Lower leg skin (tissue), 4 donors: ENCODE data around the gene TLCD1. TPM values are rescaled to one million over a fixed set of nuclear protein-coding genes. Genes with fewer than 3 reads are reported as not detected.

Source experiments
- DNase-seq, 2 donors: peaks; one replicate each; pipeline ENCODE4 v3.0.0-alpha.2; 2019; ENCODE audit warnings: low spot score in 2 of 2
- H3K4me3 ChIP-seq: fragments of 200-600 bp; sonication (generic); 2 replicates; pipeline ENCODE4 v1.5.1; 2017; ENCODE audit warnings: mild to moderate bottlenecking, low read depth; ENCODE audit not compliant: poor library complexity, severe bottlenecking
- CTCF ChIP-seq, 3 donors: fragments of 450-650 bp; IDR thresholded peaks; one replicate each; pipeline ENCODE4 v1.5.1; 2016; ENCODE audit warnings: antibody characterized with exemption in 3 of 3, mild to moderate bottlenecking in 3 of 3, moderate library complexity in 2 of 3
- POLR2A ChIP-seq, 2 donors: fragments of 450-650 bp; IDR thresholded peaks; one replicate each; pipeline ENCODE4 v1.6.1; 2016 to 2017; ENCODE audit warnings: antibody characterized with exemption in 2 of 2, mild to moderate bottlenecking in 1 of 2, moderate library complexity in 1 of 2
- WGBS, 2 donors: methylation state at CpG; one replicate each; pipeline ENCODE4 v1.1.5; 2018; 5-methylcytosine and 5-hydroxymethylcytosine counted together
- intact Hi-C: fragments of 100-400 bp; cut with DNase I; formaldehyde crosslinking; loops from one replicate; pipeline ENCODE4 v1.15.0; 2023; ENCODE audit warnings: low total_unique reads
- total RNA-seq, 4 donors: library from RNA; depleted of rRNA; stranded (reverse); fragments of >200 nt; gene quantifications; one replicate each; pipeline ENCODE4 v1.1.0, GENCODE V29; 2016

Gene TLCD1
- total RNA-seq, 4 donors from 2014 or later = 9.4 to 33.6 (median 23.5) TPM

GRCh38 chr17:28716740-28717577 is 9.1 kb downstream of the TLCD1 start:
- intact Hi-C loops = no loop called here
- DNase-seq = peak in 1 of 2 donors; percentile 91
- peak overlapping the region; percentile 48 for H3K4me3 ChIP-seq
- 7 to 38% methylated on average over 12 to 30 of the region's 63 CpGs for WGBS, 2 donors
- no peak for TF ChIP-seq CTCF (IDR thresholded peaks at IDR 0.05)
- TF ChIP-seq POLR2A (IDR thresholded peaks at IDR 0.05) = no peak

GRCh38 chr17:28715217-28715616 is 10.8 kb downstream of the TLCD1 start:
- H3K4me3 ChIP-seq = no peak overlapping the region
- intact Hi-C loops = no loop called here
- WGBS, 2 donors = 90 to 96% methylated on average over 2 of the region's 2 CpGs
- DNase-seq = no peak
- TF ChIP-seq CTCF (IDR thresholded peaks at IDR 0.05) (no peak), POLR2A (IDR thresholded peaks at IDR 0.05) (no peak)

GRCh38 chr17:28714281-28714680 is 11.8 kb downstream of the TLCD1 start:
- no peak for DNase-seq
- 95 to 97% methylated on average over 3 of the region's 3 CpGs for WGBS, 2 donors
- intact Hi-C loops = no loop called here
- no peak overlapping the region for H3K4me3 ChIP-seq
- TF ChIP-seq POLR2A (IDR thresholded peaks at IDR 0.05) (no peak), CTCF (IDR thresholded peaks at IDR 0.05) (no peak)

GRCh38 chr17:28712705-28713415 is 13.2 kb downstream of the TLCD1 start:
- intact Hi-C loops = no loop called here
- TF ChIP-seq CTCF (IDR thresholded peaks at IDR 0.05) (no peak), POLR2A (IDR thresholded peaks at IDR 0.05) (no peak)
- 74 to 76% methylated on average over 7 of the region's 7 CpGs for WGBS, 2 donors
- DNase-seq = no peak
- no peak overlapping the region for H3K4me3 ChIP-seq

GRCh38 chr17:28712032-28712704 is 13.9 kb downstream of the TLCD1 start:
- TF ChIP-seq CTCF (IDR thresholded peaks at IDR 0.05) = no peak
- TF ChIP-seq POLR2A (IDR thresholded peaks at IDR 0.05) = no peak
- no peak overlapping the region for H3K4me3 ChIP-seq
- intact Hi-C loops = no loop called here
- peak in 1 of 2 donors; percentile 92 for DNase-seq
- 39 to 43% methylated on average over 32 to 34 of the region's 34 CpGs for WGBS, 2 donors
